GM23338 (cell line): ENCODE measurements around the gene CROCC2. TPM values are rescaled to one million over a fixed set of nuclear protein-coding genes. Genes with fewer than 3 reads are reported as not detected.

Source experiments
- ATAC-seq: fragments of 200-7000 bp; cut with Tn5 transposase; 3 replicates; pipeline ENCODE4 v1.9.1; 2020
- DNase-seq: peaks from one replicate; pipeline ENCODE4 v3.0.0-alpha.2; 2015; ENCODE audit warnings: low spot score
- H2AFZ ChIP-seq: fragments of 200-600 bp; sonication (generic); 2 replicates; pipeline ENCODE4 v1.8.0; 2016; ENCODE audit warnings: antibody characterized with exemption, mild to moderate bottlenecking, moderate library complexity
- H3F3A ChIP-seq: fragments of 200-600 bp; sonication (generic); replicated peaks from 2 replicates; pipeline ENCODE4 v1.8.0; 2017; ENCODE audit warnings: antibody characterized with exemption, mixed run types, low read depth
- H3K27ac ChIP-seq: fragments of 200-600 bp; sonication (generic); 2 replicates; pipeline ENCODE4 v1.6.1; 2016; ENCODE audit warnings: low read depth
- H3K27me3 ChIP-seq: fragments of 200-600 bp; sonication (generic); 2 replicates; pipeline ENCODE4 v1.8.0; 2016; ENCODE audit warnings: mild to moderate bottlenecking, mixed run types, moderate library complexity; ENCODE audit not compliant: insufficient read depth
- H3K36me3 ChIP-seq: fragments of 200-600 bp; sonication (generic); 2 replicates; pipeline ENCODE4 v1.8.0; 2016; ENCODE audit warnings: mild to moderate bottlenecking; ENCODE audit not compliant: insufficient read depth
- H3K4me1 ChIP-seq: fragments of 200-600 bp; sonication (generic); 2 replicates; pipeline ENCODE4 v1.8.0; 2016; ENCODE audit warnings: mild to moderate bottlenecking, moderate library complexity; ENCODE audit not compliant: insufficient read depth
- H3K4me2 ChIP-seq: fragments of 200-600 bp; sonication (generic); 2 replicates; pipeline ENCODE4 v1.7.1; 2017; ENCODE audit warnings: mixed run types
- H3K4me3 ChIP-seq: fragments of 200-600 bp; sonication (generic); 2 replicates; pipeline ENCODE4 v1.6.1; 2016; ENCODE audit warnings: mixed run types
- H3K79me2 ChIP-seq: fragments of 200-600 bp; sonication (generic); replicated peaks from 2 replicates; pipeline ENCODE4 v1.8.0; 2017; ENCODE audit warnings: mild to moderate bottlenecking; ENCODE audit not compliant: insufficient read depth
- H3K9me2 ChIP-seq: fragments of 200-600 bp; sonication (generic); 2 replicates; pipeline ENCODE4 v1.8.0; 2017; ENCODE audit not compliant: insufficient read depth
- H4K20me1 ChIP-seq: fragments of 200-600 bp; sonication (generic); replicated peaks from 2 replicates; pipeline ENCODE4 v1.8.0; 2017; ENCODE audit warnings: mild to moderate bottlenecking; ENCODE audit not compliant: insufficient read depth
- H3K27ac Mint-ChIP-seq: 2 replicates; pipeline ENCODE4 v1.8.0; 2020; ENCODE audit warnings: inconsistent platforms, mild to moderate bottlenecking, moderate library complexity, mixed read lengths
- H3K27me3 Mint-ChIP-seq: 3 replicates; pipeline ENCODE4 v1.8.0; 2022; ENCODE audit warnings: low read depth, mild to moderate bottlenecking, moderate library complexity, mixed read lengths, inconsistent platforms; ENCODE audit not compliant: insufficient read depth, poor library complexity
- H3K36me3 Mint-ChIP-seq: 3 replicates; pipeline ENCODE4 v1.8.0; 2021; ENCODE audit warnings: low read depth, mild to moderate bottlenecking, inconsistent platforms, moderate library complexity, mixed read lengths
- H3K4me1 Mint-ChIP-seq: 3 replicates; pipeline ENCODE4 v1.8.0; 2020; ENCODE audit warnings: mild to moderate bottlenecking, inconsistent platforms, mixed read lengths
- H3K4me3 Mint-ChIP-seq: 3 replicates; pipeline ENCODE4 v1.8.0; 2021; ENCODE audit warnings: moderate library complexity, mild to moderate bottlenecking, inconsistent platforms, mixed read lengths
- H3K9me3 Mint-ChIP-seq: 3 replicates; pipeline ENCODE4 v1.8.0; 2020; ENCODE audit warnings: moderate library complexity, mild to moderate bottlenecking, inconsistent platforms, mixed read lengths
- EZH2 ChIP-seq: fragments of 200-600 bp; sonication (generic); IDR thresholded peaks from one replicate; pipeline ENCODE4 v1.8.0; 2017; ENCODE audit warnings: antibody characterized with exemption, mild to moderate bottlenecking, low read depth; ENCODE audit not compliant: unreplicated experiment
- EZH2phosphoT487 ChIP-seq: fragments of 200-600 bp; sonication (generic); IDR thresholded peaks from one replicate; pipeline ENCODE4 v1.8.1; 2018; ENCODE audit warnings: antibody characterized with exemption; ENCODE audit not compliant: unreplicated experiment
- JUNB ChIP-seq: IDR thresholded peaks from one replicate; pipeline ENCODE4 v1.6.1; 2016; ENCODE audit warnings: antibody characterized with exemption; ENCODE audit not compliant: unreplicated experiment
- NANOG ChIP-seq: IDR thresholded peaks from 2 replicates; pipeline ENCODE4 v1.6.1; 2016; ENCODE audit warnings: antibody characterized with exemption, borderline replicate concordance
- POLR2AphosphoS5 ChIP-seq: IDR thresholded peaks from 2 replicates; pipeline ENCODE4 v1.6.1; 2016; ENCODE audit warnings: antibody characterized with exemption, low read depth
- STAT1 ChIP-seq: IDR thresholded peaks from one replicate; pipeline ENCODE4 v1.6.1; 2016; ENCODE audit warnings: antibody characterized with exemption; ENCODE audit not compliant: unreplicated experiment
- ZNF114 ChIP-seq: fragments of 250-450 bp; sonication (Bioruptor Pico); IDR thresholded peaks from 2 replicates; pipeline ENCODE4 v1.5.0; 2020; ENCODE audit warnings: mild to moderate bottlenecking, moderate library complexity
- ZNF331 ChIP-seq: fragments of 250-450 bp; sonication (Bioruptor Pico); IDR thresholded peaks from 2 replicates; pipeline ENCODE4 v1.5.0; 2020; ENCODE audit warnings: low read depth, mild to moderate bottlenecking, moderate library complexity
- polyA plus RNA-seq: library from polyadenylated mRNA; unstranded; fragments of >200 nt; fragmentation: Nextera tagmentation; extraction: Ambion mirVana; gene quantifications from 2 replicates; pipeline ENCODE4 v1.2.1, GENCODE V29; 2016
- total RNA-seq: library from RNA; depleted of rRNA; stranded (reverse); fragments of >200 nt; shearing (Covaris generic); gene quantifications from 2 replicates; pipeline ENCODE4 v1.2.3, GENCODE V29; 2014
- TF ChIP-seq, protein P1 (sequence below): IDR thresholded peaks from 2 replicates; pipeline ENCODE4 v1.6.1; 2016; ENCODE audit warnings: antibody characterized with exemption
- TF ChIP-seq, protein P2 (sequence below): fragments of 250-450 bp; sonication (Bioruptor Pico); IDR thresholded peaks from 2 replicates; pipeline ENCODE4 v1.5.0; 2020; ENCODE audit warnings: mild to moderate bottlenecking, moderate library complexity
- TF ChIP-seq, protein P3 (sequence below): IDR thresholded peaks from one replicate; pipeline ENCODE4 v1.6.1; 2018; ENCODE audit warnings: antibody characterized with exemption; ENCODE audit not compliant: unreplicated experiment
- TF ChIP-seq, protein P4 (sequence below), 2 experiments: fragments of 200-600 bp in 1 of 2; sonication (generic) in 1 of 2; conservative IDR thresholded peaks; 2 replicates each; pipeline versions ENCODE4 v1.5.1 to v1.6.1; 2016 to 2017; ENCODE audit warnings: antibody characterized with exemption in 2 of 2, low read depth in 2 of 2, mild to moderate bottlenecking in 2 of 2, moderate library complexity in 1 of 2

CROCC2 gene
- total and polyA plus RNA-seq, 2 experiments from 2014 or later, result not detected

DNA sequence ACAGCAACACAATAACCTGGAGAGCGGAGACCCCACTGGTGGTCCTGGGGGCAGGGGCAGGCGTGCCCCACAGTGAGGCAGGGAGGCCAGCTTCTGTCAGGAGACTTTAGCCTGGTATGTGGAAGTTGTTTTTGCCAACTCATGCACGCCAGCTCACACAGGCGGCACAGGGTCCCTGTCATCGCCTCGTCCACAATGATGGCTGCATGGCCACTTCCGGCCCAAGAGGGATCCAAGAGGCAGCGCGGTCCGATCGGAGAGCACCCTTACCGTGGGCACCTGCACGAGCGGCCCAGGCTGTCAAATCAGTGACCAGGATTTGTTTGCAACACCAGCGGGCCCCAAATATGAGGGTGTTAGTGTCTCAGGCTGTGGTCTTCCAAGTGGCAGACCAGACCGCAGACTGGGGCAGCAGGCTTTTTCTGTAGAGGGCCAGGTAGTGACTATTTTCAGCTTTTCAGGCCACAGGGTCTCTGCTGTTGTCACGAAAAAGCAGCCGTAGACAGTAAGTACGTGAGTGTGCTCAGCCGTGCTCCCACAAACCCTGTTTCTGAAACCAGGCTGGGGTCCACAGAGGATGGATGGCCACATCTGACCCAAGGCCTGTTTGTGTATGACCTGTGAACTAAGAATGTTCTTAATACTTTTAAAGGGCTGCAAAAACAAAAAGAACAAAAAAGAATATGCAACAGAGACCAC is 113.5 kb downstream of the CROCC2 start:
- no peaks in the 10 kb centered on the region for H3K36me3 ChIP-seq
- no peaks in the 10 kb centered on the region for H3K27me3 ChIP-seq
- no peak for DNase-seq
- no peak overlapping the region for H2AFZ ChIP-seq
- no peak overlapping the region for H3K27ac ChIP-seq
- Mint-ChIP-seq H3K4me3 (no peak overlapping the region), H3K27ac (no peak overlapping the region), H3K4me1 (no peaks in the 10 kb centered on the region; the same call in 2 of the 3 replicates), H3K27me3 (peaks cover 2% of the 10 kb centered on the region), H3K9me3 (peaks cover 14% of the 10 kb centered on the region), H3K36me3 (no peaks in the 10 kb centered on the region)
- TF ChIP-seq, protein P1, sequence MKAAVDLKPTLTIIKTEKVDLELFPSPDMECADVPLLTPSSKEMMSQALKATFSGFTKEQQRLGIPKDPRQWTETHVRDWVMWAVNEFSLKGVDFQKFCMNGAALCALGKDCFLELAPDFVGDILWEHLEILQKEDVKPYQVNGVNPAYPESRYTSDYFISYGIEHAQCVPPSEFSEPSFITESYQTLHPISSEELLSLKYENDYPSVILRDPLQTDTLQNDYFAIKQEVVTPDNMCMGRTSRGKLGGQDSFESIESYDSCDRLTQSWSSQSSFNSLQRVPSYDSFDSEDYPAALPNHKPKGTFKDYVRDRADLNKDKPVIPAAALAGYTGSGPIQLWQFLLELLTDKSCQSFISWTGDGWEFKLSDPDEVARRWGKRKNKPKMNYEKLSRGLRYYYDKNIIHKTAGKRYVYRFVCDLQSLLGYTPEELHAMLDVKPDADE, result no peak
- TF ChIP-seq POLR2AphosphoS5, result no peak
- TF ChIP-seq ZNF331 (CRISPR knock-in tag), result no peak
- no peak for TF ChIP-seq EZH2phosphoT487
- TF ChIP-seq, protein P2, sequence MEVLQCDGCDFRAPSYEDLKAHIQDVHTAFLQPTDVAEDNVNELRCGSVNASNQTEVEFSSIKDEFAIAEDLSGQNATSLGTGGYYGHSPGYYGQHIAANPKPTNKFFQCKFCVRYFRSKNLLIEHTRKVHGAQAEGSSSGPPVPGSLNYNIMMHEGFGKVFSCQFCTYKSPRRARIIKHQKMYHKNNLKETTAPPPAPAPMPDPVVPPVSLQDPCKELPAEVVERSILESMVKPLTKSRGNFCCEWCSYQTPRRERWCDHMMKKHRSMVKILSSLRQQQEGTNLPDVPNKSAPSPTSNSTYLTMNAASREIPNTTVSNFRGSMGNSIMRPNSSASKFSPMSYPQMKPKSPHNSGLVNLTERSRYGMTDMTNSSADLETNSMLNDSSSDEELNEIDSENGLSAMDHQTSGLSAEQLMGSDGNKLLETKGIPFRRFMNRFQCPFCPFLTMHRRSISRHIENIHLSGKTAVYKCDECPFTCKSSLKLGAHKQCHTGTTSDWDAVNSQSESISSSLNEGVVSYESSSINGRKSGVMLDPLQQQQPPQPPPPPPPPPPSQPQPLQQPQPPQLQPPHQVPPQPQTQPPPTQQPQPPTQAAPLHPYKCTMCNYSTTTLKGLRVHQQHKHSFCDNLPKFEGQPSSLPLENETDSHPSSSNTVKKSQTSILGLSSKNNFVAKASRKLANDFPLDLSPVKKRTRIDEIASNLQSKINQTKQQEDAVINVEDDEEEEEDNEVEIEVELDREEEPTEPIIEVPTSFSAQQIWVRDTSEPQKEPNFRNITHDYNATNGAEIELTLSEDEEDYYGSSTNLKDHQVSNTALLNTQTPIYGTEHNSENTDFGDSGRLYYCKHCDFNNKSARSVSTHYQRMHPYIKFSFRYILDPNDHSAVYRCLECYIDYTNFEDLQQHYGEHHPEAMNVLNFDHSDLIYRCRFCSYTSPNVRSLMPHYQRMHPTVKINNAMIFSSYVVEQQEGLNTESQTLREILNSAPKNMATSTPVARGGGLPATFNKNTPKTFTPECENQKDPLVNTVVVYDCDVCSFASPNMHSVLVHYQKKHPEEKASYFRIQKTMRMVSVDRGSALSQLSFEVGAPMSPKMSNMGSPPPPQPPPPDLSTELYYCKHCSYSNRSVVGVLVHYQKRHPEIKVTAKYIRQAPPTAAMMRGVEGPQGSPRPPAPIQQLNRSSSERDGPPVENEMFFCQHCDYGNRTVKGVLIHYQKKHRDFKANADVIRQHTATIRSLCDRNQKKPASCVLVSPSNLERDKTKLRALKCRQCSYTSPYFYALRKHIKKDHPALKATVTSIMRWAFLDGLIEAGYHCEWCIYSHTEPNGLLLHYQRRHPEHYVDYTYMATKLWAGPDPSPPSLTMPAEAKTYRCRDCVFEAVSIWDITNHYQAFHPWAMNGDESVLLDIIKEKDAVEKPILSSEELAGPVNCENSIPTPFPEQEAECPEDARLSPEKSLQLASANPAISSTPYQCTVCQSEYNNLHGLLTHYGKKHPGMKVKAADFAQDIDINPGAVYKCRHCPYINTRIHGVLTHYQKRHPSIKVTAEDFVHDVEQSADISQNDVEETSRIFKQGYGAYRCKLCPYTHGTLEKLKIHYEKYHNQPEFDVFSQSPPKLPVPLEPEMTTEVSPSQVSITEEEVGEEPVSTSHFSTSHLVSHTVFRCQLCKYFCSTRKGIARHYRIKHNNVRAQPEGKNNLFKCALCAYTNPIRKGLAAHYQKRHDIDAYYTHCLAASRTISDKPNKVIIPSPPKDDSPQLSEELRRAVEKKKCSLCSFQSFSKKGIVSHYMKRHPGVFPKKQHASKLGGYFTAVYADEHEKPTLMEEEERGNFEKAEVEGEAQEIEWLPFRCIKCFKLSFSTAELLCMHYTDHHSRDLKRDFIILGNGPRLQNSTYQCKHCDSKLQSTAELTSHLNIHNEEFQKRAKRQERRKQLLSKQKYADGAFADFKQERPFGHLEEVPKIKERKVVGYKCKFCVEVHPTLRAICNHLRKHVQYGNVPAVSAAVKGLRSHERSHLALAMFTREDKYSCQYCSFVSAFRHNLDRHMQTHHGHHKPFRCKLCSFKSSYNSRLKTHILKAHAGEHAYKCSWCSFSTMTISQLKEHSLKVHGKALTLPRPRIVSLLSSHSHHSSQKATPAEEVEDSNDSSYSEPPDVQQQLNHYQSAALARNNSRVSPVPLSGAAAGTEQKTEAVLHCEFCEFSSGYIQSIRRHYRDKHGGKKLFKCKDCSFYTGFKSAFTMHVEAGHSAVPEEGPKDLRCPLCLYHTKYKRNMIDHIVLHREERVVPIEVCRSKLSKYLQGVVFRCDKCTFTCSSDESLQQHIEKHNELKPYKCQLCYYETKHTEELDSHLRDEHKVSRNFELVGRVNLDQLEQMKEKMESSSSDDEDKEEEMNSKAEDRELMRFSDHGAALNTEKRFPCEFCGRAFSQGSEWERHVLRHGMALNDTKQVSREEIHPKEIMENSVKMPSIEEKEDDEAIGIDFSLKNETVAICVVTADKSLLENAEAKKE, result no peak
- TF ChIP-seq JUNB, result no peak
- TF ChIP-seq EZH2, result no peak
- TF ChIP-seq, protein P3, sequence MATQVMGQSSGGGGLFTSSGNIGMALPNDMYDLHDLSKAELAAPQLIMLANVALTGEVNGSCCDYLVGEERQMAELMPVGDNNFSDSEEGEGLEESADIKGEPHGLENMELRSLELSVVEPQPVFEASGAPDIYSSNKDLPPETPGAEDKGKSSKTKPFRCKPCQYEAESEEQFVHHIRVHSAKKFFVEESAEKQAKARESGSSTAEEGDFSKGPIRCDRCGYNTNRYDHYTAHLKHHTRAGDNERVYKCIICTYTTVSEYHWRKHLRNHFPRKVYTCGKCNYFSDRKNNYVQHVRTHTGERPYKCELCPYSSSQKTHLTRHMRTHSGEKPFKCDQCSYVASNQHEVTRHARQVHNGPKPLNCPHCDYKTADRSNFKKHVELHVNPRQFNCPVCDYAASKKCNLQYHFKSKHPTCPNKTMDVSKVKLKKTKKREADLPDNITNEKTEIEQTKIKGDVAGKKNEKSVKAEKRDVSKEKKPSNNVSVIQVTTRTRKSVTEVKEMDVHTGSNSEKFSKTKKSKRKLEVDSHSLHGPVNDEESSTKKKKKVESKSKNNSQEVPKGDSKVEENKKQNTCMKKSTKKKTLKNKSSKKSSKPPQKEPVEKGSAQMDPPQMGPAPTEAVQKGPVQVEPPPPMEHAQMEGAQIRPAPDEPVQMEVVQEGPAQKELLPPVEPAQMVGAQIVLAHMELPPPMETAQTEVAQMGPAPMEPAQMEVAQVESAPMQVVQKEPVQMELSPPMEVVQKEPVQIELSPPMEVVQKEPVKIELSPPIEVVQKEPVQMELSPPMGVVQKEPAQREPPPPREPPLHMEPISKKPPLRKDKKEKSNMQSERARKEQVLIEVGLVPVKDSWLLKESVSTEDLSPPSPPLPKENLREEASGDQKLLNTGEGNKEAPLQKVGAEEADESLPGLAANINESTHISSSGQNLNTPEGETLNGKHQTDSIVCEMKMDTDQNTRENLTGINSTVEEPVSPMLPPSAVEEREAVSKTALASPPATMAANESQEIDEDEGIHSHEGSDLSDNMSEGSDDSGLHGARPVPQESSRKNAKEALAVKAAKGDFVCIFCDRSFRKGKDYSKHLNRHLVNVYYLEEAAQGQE, result no peak
- no peak for TF ChIP-seq NANOG
- TF ChIP-seq, protein P4, sequence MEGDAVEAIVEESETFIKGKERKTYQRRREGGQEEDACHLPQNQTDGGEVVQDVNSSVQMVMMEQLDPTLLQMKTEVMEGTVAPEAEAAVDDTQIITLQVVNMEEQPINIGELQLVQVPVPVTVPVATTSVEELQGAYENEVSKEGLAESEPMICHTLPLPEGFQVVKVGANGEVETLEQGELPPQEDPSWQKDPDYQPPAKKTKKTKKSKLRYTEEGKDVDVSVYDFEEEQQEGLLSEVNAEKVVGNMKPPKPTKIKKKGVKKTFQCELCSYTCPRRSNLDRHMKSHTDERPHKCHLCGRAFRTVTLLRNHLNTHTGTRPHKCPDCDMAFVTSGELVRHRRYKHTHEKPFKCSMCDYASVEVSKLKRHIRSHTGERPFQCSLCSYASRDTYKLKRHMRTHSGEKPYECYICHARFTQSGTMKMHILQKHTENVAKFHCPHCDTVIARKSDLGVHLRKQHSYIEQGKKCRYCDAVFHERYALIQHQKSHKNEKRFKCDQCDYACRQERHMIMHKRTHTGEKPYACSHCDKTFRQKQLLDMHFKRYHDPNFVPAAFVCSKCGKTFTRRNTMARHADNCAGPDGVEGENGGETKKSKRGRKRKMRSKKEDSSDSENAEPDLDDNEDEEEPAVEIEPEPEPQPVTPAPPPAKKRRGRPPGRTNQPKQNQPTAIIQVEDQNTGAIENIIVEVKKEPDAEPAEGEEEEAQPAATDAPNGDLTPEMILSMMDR (conservative IDR thresholded peaks at IDR 0.05; ENCODE audit: low read depth in 2 of 2), result no peak
- TF ChIP-seq STAT1, result no peak
- TF ChIP-seq ZNF114 (CRISPR knock-in tag), result no peak
- no peaks in the 10 kb centered on the region for H3K4me1 ChIP-seq
- H4K20me1 ChIP-seq, result no peaks in the 10 kb centered on the region; the same call in 1 of the 2 replicates
- no peak overlapping the region for H3K4me3 ChIP-seq
- ATAC-seq, result no peak
- H3F3A ChIP-seq, result no peaks in the 10 kb centered on the region
- no peak overlapping the region for H3K4me2 ChIP-seq
- H3K79me2 ChIP-seq, result no peaks in the 10 kb centered on the region
- no peaks in the 10 kb centered on the region for H3K9me2 ChIP-seq
